GM19328 (cell line): Measurements from ENCODE around the gene KCP.

Source experiments
- ATAC-seq: cut with Tn5 transposase; IDR thresholded peaks from one replicate; pipeline ENCODE4 v1.9.1; 2021; ENCODE audit warnings: mild to moderate bottlenecking, moderate library complexity; ENCODE audit not compliant: unreplicated experiment

The KCP gene

DNA sequence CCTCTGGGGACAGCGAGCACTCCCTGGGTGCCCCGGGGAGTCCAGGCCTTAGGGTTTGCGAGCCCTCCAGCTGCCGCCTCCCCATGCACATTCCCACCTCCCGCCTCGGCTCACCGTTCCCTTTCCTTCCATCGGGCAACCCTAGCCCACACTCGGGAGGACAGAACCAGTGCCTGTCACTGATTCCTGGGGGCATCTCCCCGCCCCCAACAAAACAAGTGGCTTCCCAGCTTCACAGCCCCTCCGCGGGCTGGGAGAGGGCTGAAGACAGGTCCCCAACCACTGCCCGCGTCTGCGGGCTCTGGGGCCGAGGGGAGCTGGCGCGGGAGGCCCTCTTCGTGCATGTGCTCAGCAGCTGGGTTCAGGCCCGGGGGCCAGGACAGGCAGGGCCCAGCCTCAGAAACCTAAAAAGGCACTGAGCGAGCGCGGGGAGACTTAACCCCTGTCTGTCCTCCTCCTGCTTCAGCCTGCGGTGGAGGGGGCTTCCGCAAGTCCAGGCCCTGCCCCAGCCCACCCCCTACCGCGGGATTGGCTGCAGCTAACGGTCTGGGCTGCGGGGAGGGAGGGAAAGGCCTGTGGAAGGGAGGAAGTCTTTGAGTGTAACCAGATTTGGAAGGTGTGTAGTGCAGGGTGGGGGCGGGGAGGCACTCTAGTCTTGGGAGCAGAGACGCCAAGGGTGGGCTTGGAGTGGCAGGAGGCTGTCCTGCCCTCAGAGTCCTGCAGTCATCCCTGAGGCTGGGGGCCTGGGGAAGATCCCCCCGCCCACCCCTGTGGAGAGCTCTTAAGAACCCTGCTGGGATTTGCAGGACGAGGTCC is 79.1 kb downstream of the KCP start:
- no peak for ATAC-seq

GRCh38 chr7:128830231-128831177 is 80.0 kb downstream of the KCP start, which contains the start of gene FLNC:
Gene FLNC, plus strand, starts transcription at chr7:128830406. Its CDS starts 232 bp downstream, at chr7:128830638.
- ATAC-seq = no peak

- no peak for ATAC-seq
Measured at GRCh38 chr7:128829391-128830166, 80.9 kb downstream of the KCP start.

- no peak for ATAC-seq
Measured at GRCh38 chr7:128827971-128828711, 82.4 kb downstream of the KCP start.

GRCh38 chr7:128827248-128827958 is 83.1 kb downstream of the KCP start:
- no peak for ATAC-seq

GRCh38 chr7:128826916-128827247 is 83.6 kb downstream of the KCP start:
- ATAC-seq = no peak
